GM19372 (cell line): Measurements from ENCODE around the gene SEMA6B.
"Not testable (repeated sequence)": the region's sequence is repeated elsewhere in the genome, so short reads cannot be mapped to it uniquely, and the experiment has no call there.

Experiments used
- ATAC-seq: cut with Tn5 transposase; IDR thresholded peaks from one replicate; pipeline ENCODE4 v1.9.1; 2021; ENCODE audit warnings: mild to moderate bottlenecking, low read depth, moderate library complexity; ENCODE audit not compliant: unreplicated experiment

SEMA6B gene

DNA sequence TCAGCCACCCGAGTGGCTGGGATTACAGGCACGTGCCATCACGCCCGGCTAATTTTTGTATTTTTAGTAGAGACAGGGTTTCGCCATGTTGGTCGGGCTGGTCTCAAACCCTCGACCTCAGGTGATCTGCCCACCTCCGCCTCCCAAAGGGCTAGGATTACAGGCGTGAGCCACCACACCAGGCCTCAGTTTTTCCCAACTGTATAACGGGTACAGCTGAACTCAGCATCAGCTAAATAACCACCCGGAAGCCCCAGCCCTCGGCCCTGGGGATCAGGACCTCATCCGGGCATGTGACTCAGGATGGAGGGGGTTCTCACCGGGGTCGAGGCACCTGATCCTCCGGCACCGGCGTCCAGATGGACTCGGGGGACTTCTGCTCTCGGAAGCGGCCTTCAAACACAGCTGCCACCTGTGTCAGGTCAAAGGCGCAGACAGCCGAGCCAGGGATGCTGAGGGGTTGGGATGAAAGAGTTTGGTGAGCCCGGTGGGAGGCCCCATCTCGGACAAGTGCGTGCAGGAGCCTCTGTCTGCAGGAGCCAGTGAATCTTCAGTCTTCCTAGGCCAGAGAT is 8.9 kb downstream of the SEMA6B start:
- ATAC-seq = no peak

- ATAC-seq = no peak
Measured at GRCh38 chr19:4550018-4550417, 9.5 kb downstream of the SEMA6B start.

DNA sequence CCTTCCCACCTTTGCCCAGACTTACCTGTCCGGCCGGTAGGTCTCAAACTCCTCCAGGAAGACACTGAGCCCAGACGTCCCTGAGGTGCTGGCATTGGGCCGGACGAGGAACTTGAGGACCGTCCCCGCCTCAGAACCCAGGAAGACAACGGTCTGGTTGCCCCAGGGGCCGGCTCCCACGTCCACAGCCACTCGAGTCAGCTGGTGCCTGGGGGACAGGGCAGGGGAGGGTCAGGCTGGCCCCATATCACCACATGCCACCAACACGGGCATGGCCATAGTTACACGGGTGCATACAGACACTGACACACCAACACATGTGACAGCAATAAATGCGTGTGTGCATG is 11.3 kb downstream of the SEMA6B start:
- ATAC-seq = no peak

GRCh38 chr19:4547303-4548237 is 11.9 kb downstream of the SEMA6B start:
- ATAC-seq = no peak

GRCh38 chr19:4543842-4544647 is 15.4 kb downstream of the SEMA6B start:
- no peak for ATAC-seq

GRCh38 chr19:4542896-4543841 is 16.3 kb downstream of the SEMA6B start:
- ATAC-seq = no peak

DNA sequence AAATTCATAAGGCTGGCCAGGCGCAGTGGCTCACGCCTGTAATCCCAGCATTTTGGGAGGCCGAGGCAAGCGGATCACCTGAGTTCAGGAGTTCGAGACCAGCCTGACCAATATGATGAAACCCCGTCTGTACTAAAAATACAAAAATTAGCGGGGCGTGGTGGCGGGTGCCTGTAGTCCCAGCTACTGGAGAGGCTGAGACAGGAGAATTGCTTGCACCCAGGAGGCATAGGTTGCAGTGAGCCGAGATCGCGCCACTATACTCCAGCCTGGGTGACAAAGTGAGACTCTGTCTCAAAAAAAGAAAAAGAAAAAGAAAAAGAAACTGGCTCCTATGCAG is 17.7 kb downstream of the SEMA6B start:
- not testable (repeated sequence) for ATAC-seq

DNA sequence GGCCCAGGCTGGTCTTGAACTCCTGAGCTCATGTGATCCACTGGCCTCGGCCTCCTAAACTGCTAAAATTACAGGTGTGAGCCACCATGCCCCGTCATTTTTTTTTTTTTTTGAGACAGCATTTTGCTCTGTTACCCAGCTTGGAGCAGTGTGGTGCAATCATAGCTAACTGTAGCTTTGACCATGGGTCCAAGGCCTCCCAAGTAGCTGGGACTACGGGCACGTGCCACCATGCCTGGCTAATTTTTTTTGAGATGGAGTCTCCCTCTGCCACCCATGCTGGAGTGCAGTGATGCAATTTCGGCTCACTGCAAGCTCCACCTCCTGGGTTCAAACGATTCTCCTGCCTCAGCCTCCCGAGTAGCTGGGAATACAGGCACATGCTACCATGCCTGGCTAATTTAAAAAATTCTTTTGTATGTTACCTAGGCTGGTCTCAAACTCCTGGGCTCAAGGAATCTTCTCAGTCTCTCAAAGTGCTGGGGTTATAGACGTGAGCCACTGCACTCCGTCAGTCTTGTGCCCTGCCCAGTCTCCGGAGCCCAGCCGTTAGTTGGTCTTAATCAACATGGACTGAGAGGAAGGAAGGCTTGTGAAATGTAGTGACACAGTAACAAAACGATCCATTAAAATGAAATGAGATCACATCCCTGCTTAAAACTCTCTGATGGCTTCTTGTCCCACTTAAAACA is 18.2 kb downstream of the SEMA6B start:
- ATAC-seq = no peak

GRCh38 chr19:4539693-4540581 is 19.5 kb downstream of the SEMA6B start, which contains the start of gene LRG1:
Gene LRG1, minus strand, starts transcription at chr19:4540036. Its CDS starts 23 bp downstream, at chr19:4540013.
- ATAC-seq = no peak

GRCh38 chr19:4539169-4539692 is 20.3 kb downstream of the SEMA6B start:
- ATAC-seq = no peak

DNA sequence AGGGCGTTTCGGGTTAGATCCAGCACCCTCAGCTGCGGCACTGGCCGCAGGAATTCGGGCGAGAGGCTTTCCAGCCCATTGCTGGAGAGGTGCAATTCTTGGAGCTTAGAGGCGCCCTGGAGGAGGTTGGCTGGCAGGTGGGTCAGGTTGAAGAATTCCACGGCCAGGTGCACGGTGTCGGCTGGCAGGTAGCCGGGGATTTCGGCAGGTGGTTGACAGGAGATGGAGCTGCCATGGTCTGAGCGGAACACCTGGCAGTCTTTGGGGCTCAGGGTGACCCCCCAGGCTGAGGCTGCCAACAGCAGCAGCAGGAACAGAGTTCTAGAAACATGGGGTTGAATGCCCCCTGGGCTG is 20.9 kb downstream of the SEMA6B start:
- no peak for ATAC-seq

GRCh38 chr19:4537953-4538600 is 21.4 kb downstream of the SEMA6B start:
- ATAC-seq = no peak

- ATAC-seq = no peak
Measured at GRCh38 chr19:4536798-4537197, 22.7 kb downstream of the SEMA6B start.

GRCh38 chr19:4534836-4535658 is 24.4 kb downstream of the SEMA6B start, which contains the start of gene PLIN5:
Gene PLIN5, minus strand, starts transcription at chr19:4535224. Its CDS starts 1,150 bp downstream, at chr19:4534074.
- no peak for ATAC-seq

GRCh38 chr19:4533835-4534424 is 25.6 kb downstream of the SEMA6B start:
- ATAC-seq = no peak

GRCh38 chr19:4533334-4533733 is 26.1 kb downstream of the SEMA6B start:
- ATAC-seq = no peak
